NB4 (cell line): ENCODE measurements around the gene IL1A.

Experiments used
- DNase-seq: peaks from one replicate; pipeline ENCODE4 v3.0.0; 2010; ENCODE audit warnings: low read depth
- H3K4me3 ChIP-seq: one replicate; pipeline ENCODE4 v1.5.1; 2011; ENCODE audit warnings: mild to moderate bottlenecking, low read depth, low read length, moderate library complexity
- MYC ChIP-seq: IDR thresholded peaks from 2 replicates; pipeline ENCODE4 v1.6.1; 2011; ENCODE audit warnings: low read depth, low read length
- POLR2A ChIP-seq: IDR thresholded peaks from 2 replicates; pipeline ENCODE4 v1.6.1; 2011; ENCODE audit warnings: mild to moderate bottlenecking; ENCODE audit not compliant: insufficient read length; ENCODE audit errors: extremely low read depth
- TF ChIP-seq, protein P1 (sequence below): IDR thresholded peaks from 2 replicates; pipeline ENCODE4 v1.6.1; 2011; ENCODE audit warnings: low read depth, low read length
- TF ChIP-seq, protein P2 (sequence below): IDR thresholded peaks from one replicate; pipeline ENCODE4 v1.5.1; 2012; ENCODE audit warnings: low read depth, low read length

IL1A gene

DNA sequence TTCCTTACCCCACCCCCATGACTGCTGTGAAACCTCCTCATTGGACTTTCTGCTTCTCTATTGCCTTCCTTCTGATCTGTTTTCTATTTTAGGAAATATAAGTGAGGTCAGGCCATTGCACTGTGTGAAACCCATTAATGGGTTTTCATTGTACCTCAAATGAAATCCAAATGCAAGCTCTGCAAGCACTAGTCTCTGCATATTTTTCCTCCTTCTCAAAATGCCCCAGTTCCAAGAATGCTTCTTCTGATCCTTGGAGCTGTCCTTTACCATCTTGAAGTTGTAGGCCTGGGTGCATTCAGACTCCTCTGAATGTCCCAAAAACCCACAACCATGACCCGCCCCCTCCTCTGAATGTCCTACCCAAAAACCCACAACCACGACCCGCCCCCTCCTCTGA is 8.2 kb downstream of the IL1A start:
- no peak overlapping the region for H3K4me3 ChIP-seq
- DNase-seq: peak; percentile 49
- TF ChIP-seq POLR2A (no peak), MYC (no peak)
- TF ChIP-seq, protein P1, sequence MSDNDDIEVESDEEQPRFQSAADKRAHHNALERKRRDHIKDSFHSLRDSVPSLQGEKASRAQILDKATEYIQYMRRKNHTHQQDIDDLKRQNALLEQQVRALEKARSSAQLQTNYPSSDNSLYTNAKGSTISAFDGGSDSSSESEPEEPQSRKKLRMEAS: no peak
- TF ChIP-seq, protein P2, sequence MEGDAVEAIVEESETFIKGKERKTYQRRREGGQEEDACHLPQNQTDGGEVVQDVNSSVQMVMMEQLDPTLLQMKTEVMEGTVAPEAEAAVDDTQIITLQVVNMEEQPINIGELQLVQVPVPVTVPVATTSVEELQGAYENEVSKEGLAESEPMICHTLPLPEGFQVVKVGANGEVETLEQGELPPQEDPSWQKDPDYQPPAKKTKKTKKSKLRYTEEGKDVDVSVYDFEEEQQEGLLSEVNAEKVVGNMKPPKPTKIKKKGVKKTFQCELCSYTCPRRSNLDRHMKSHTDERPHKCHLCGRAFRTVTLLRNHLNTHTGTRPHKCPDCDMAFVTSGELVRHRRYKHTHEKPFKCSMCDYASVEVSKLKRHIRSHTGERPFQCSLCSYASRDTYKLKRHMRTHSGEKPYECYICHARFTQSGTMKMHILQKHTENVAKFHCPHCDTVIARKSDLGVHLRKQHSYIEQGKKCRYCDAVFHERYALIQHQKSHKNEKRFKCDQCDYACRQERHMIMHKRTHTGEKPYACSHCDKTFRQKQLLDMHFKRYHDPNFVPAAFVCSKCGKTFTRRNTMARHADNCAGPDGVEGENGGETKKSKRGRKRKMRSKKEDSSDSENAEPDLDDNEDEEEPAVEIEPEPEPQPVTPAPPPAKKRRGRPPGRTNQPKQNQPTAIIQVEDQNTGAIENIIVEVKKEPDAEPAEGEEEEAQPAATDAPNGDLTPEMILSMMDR: no peak

DNA sequence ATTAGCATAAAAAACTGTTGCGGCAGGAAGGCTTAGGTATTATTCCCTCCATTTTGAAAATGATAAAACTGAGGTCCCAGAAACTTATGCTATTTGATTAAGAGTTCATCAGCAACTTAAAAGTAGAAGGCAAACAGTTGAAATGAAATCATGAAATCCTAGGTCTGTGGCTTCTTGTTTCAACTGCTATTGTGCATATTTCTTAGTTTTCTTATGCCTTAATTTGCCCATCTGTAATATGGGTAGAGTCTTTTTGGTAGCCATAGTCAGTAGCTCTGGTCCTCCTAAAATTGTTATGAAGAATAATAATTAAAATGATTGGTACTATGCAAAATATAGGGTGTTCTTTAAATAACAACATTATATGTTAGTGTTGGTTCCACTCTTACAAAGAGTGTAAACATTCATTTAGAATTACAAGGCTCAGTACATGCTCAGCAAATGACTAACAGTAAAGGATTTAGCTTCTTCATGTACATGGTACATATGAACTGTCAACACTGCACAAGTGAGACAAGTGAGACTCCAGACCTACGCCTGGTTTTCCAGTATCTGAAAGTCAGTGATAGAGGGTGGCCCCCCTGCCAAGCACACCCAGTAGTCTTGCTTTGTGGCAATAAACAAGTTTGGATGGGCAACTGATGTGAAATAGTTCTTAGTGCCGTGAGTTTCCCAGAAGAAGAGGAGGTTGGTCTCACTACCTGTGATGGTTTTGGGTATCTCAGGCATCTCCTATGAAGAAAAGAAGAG is 9.6 kb downstream of the IL1A start:
- TF ChIP-seq POLR2A (no peak), MYC (no peak)
- TF ChIP-seq, protein P2: no peak
- TF ChIP-seq, protein P1: no peak
- no peak for DNase-seq

DNA sequence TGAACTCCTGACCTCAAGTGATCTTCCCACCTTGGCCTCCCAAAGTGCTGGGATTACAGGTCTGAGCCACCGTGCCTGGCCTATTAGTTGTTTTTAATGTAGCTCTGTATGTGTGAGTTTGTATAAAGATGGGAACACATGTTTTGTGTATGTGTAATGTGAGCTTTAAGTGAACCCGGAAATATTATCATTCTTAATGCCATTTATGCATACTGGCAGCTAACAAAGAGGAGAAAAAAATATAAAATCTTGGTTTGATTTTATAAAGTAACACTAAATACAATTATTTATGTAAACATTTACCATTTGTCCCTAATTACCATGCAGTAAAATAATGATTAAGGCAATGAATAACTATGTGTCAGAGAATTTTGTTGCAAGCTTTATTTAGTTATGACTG is 10.7 kb downstream of the IL1A start:
- no peak overlapping the region for H3K4me3 ChIP-seq
- DNase-seq: no peak
- TF ChIP-seq MYC: no peak
- TF ChIP-seq POLR2A: no peak
- TF ChIP-seq, protein P1: no peak
- TF ChIP-seq, protein P2: no peak

More for the DNA sequence above, 9.6 kb downstream of the IL1A start:
- H3K4me3 ChIP-seq: no peak overlapping the region

DNA sequence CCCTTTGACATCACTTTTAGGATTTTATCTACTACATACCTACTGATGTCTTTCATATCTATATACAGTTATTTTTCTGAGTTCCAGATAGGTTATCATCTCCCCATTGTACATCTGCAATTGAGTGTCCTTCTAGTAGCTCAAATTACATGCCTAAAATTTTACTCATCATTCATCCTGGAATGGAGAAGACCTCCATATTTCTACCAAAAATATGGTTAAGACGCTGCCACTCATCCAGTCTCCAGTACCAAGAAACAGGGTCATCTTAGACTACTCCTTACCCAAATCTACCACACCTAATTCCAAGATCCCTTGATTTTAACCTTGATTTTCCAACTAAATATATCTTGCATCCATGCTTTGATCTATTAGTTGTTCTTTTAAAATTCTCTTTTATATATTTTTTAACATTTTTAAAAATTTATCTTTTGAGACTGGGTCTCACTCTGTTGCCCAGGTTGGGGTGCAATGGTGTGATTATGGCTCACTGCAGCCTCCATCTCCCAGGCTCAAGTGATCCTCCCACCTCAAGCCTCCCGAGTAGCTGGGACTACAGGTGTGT is 11.3 kb downstream of the IL1A start:
- no peak for DNase-seq
- TF ChIP-seq, protein P1: no peak
- TF ChIP-seq POLR2A (no peak), MYC (no peak)
- TF ChIP-seq, protein P2: no peak
- H3K4me3 ChIP-seq: no peak overlapping the region

DNA sequence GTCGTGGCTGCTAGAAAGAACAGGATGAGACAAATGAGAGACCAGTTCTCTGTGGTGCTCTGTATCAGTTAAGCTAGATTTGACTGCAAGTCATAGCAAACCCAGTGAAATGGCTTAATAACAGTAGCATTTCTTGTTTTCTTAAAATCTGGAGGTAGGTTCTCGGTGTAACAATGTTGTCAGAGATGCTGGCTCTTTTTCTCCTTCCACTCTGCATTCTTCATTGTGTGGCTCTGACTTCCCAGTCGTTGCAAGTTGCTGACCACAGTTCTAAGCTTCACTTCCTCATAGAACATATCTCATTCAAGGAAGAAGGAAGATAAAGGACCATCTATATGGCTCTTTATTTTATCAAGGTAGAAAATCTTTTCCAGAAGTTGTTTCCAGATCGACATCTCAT is 12.0 kb downstream of the IL1A start:
- no peak overlapping the region for H3K4me3 ChIP-seq
- DNase-seq: peak; percentile 53
- TF ChIP-seq, protein P1: no peak
- TF ChIP-seq MYC (no peak), POLR2A (no peak)
- TF ChIP-seq, protein P2: no peak

DNA sequence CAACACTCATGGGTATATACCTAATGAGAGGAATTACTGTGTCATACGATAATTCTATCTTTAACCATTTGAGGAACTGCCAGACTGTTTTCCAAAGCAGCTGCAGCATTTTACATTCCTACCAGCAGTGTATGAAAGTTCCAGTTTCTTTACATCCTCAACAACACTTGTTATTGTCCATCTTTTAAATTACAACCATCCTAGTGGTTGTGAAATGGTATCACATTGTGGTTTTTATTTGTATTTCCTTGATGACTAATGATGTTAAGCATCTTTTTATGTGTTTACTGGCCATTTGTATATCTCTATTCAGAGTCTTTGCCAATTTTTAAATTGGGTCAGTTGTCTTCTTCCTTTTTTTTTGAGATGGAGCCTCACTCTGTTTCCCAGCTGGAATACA is 15.9 kb downstream of the IL1A start:
- DNase-seq: no peak
- TF ChIP-seq, protein P1: no peak
- TF ChIP-seq, protein P2: no peak
- TF ChIP-seq MYC: no peak
- no peak for TF ChIP-seq POLR2A
- no peak overlapping the region for H3K4me3 ChIP-seq
